Measurements from ENCODE around the gene C16orf96. TPM values are rescaled to one million over a fixed set of nuclear protein-coding genes. Genes with fewer than 3 reads are reported as not detected.

The C16orf96 gene
- total RNA-seq, 4 donors from 2014 or later = 0.04 to 0.19 (median 0.06) TPM; not detected in 1

- peaks cover 39 to 60% (median 42%) of the 10 kb centered on the region in 3 donors for H3K4me1 ChIP-seq
- no peaks in the 10 kb centered on the region for H3K27me3 ChIP-seq
- 64 to 65% methylated on average over 8 of the region's 22 CpGs for WGBS, 2 donors
- intact Hi-C loops (cut with DNase I) = no loop called here
- TF ChIP-seq POLR2A (IDR thresholded peaks at IDR 0.05) (no peak), CTCF (IDR thresholded peaks at IDR 0.05) (no peak)
- peak overlapping the region in 1 of 4 donors; percentile 12 for H3K4me3 ChIP-seq
- no peaks in the 10 kb centered on the region for H3K9me3 ChIP-seq
- H3K36me3 ChIP-seq = peaks cover 0 to 36% (median 14%) of the 10 kb centered on the region in 3 donors
- no peak for DNase-seq
- peak overlapping the region in 3 of 4 donors; percentile 14 to 48 (median 28) for H3K27ac ChIP-seq
Observed at GRCh38 chr16:4611337-4612021, 55.3 kb downstream of the C16orf96 start.

GRCh38 chr16:4612474-4612931 lies 56.4 kb downstream of the C16orf96 start:
- H3K9me3 ChIP-seq = no peaks in the 10 kb centered on the region

DNA sequence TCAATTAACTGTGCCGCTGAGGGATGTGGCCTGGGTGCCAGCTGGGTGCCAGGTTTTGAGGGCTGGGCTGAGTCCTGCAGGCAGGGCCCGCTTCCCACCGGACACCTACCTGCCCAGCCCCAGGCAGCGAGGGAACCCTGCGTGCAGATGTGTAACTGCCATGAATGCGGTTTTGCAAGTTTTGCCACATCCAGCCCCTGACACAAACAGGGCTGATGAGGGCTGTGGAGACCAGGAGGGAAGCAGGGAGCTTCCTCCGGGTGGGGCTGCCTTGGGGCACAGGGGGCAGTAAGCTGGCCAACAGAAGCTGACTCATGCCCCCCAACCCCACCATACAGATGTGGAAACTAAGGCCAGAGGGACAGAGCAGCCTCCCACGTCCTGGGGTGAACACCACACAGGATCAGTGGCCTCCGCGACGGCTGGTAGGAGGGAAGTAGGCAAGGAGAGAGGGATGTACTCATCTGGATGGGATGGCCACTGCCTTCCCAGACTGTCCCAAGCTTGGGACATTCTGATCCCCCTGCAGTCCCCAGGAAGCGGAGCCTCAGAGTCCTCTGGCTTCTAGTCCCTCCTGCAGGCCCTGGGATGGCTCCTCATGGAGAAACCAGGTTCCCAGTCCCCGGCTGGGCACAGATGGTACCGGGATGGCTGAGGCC lies 57.0 kb downstream of the C16orf96 start:
- no peaks in the 10 kb centered on the region for H3K9me3 ChIP-seq
- DNase-seq = no peak
- H3K36me3 ChIP-seq = peaks cover 0 to 24% (median 14%) of the 10 kb centered on the region in 3 donors
- H3K27ac ChIP-seq = peak overlapping the region; percentile 94 to 98 (median 96)
- H3K4me1 ChIP-seq = peaks cover 45 to 70% (median 52%) of the 10 kb centered on the region in 3 donors
- H3K27me3 ChIP-seq = no peaks in the 10 kb centered on the region
- H3K4me3 ChIP-seq = peak overlapping the region; percentile 69 to 99 (median 88)
- TF ChIP-seq CTCF (IDR thresholded peaks at IDR 0.05) (no peak), POLR2A (IDR thresholded peaks at IDR 0.05) (no peak)
- intact Hi-C loops (cut with DNase I) = no loop called here
- WGBS, 2 donors = 28 to 39% methylated on average over 7 to 10 of the region's 14 CpGs

More at GRCh38 chr16:4612474-4612931, 56.4 kb downstream of the C16orf96 start:
- WGBS, 2 donors = 75% methylated on average over 2 of the region's 7 CpGs; no CpG with 5 or more reads in 1 of the 2 donors
- intact Hi-C loops (cut with DNase I) = no loop called here
- Histone ChIP-seq H3K4me3 (peak overlapping the region in 3 of 4 donors; percentile 69 to 99 (median 97)), H3K4me1 (peaks cover 45 to 64% (median 50%) of the 10 kb centered on the region in 3 donors), H3K27me3 (no peaks in the 10 kb centered on the region), H3K27ac (peak overlapping the region in 2 of 4 donors; percentile 48 to 96), H3K36me3 (peaks cover 0 to 30% (median 14%) of the 10 kb centered on the region in 3 donors)
- TF ChIP-seq POLR2A (IDR thresholded peaks at IDR 0.05) = no peak
- TF ChIP-seq CTCF (IDR thresholded peaks at IDR 0.05) = no peak
- no peak for DNase-seq

DNA sequence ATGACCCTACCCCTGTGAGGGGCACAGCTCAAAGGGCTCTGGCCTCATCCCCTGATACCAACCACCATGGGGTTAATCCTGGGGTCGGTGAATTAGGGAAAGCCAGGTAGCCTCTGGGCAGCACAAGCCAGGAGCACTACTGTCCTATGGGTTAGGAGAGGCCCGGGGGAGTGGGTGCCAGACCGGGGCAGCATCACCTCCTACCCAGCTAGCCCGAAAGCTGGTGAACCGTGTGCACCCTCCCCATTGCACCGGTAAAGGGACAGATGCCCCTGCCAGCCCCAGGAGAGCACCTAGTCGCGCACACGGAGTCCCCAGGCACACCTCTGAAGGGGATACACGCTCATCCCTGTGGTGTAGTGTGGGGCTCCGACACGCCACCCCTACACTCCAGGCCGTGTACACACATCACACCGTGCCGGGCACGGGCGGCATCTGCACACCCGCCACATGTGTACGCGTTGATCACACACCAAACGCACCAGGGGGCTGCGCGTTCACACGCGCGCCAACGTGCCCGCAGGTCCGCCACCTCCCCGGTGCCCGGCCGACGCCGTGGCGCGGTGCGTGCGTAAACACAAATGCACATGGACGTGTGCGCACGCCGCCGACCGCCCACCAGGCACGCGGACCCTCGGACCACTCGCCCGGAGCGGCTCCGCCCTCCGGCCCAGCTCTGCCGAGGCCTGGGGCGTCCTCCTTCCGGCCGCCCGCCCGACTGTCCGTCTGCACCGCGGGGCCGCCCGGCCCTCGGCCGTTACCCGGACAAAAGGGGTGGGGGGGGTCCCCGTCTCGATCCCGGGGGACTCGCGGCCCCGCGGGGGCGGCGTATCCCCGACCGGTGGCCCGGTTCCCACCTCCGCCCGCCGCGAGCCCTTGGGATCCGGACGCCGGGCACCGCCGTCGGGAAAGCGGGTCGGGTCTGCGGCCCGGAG lies 57.8 kb downstream of the C16orf96 start:
- Histone ChIP-seq H3K9me3 (no peaks in the 10 kb centered on the region), H3K4me1 (peaks cover 52 to 78% (median 54%) of the 10 kb centered on the region in 3 donors), H3K4me3 (peak overlapping the region; percentile 69 to 99 (median 88)), H3K27me3 (no peaks in the 10 kb centered on the region), H3K27ac (peak overlapping the region; percentile 94 to 98 (median 96)), H3K36me3 (peaks cover 0 to 16% (median 7%) of the 10 kb centered on the region in 3 donors)
- intact Hi-C loops (cut with DNase I) = no loop called here
- 4% methylated on average over 9 of the region's 92 CpGs; no CpG with 5 or more reads in 1 of the 2 donors for WGBS, 2 donors
- TF ChIP-seq CTCF (IDR thresholded peaks at IDR 0.05) = no peak
- no peak for TF ChIP-seq POLR2A (IDR thresholded peaks at IDR 0.05)
- DNase-seq = no peak
